H9 (cell line): Measurements from ENCODE around the gene SFXN2. TPM values are rescaled to one million over a fixed set of nuclear protein-coding genes. Genes with fewer than 3 reads are reported as not detected.

Experiments used
- DNase-seq: peaks from one replicate; pipeline ENCODE4 v3.0.0-alpha.2; 2017
- H2AFZ ChIP-seq: one replicate; pipeline ENCODE4 v1.6.1; 2013; ENCODE audit warnings: mild to moderate bottlenecking, low read length, control low read depth, moderate library complexity
- H2AK5ac ChIP-seq: 2 replicates; pipeline ENCODE4 v1.6.1; 2013; ENCODE audit warnings: low read length, control low read depth, mixed read lengths; ENCODE audit not compliant: insufficient read length
- H2BK120ac ChIP-seq: one replicate; pipeline ENCODE4 v1.6.1; 2013; ENCODE audit warnings: low read depth, mild to moderate bottlenecking, low read length, control low read depth, inconsistent platforms; ENCODE audit not compliant: poor library complexity, severe bottlenecking
- H2BK12ac ChIP-seq: 2 replicates; pipeline ENCODE4 v1.6.1; 2013; ENCODE audit warnings: low read length, control low read depth, mixed read lengths, low read depth; ENCODE audit not compliant: insufficient read length
- H2BK15ac ChIP-seq: 2 replicates; pipeline ENCODE4 v1.6.1; 2013; ENCODE audit warnings: low read depth, low read length, control low read depth
- H2BK20ac ChIP-seq: one replicate; pipeline ENCODE4 v1.6.1; 2013; ENCODE audit warnings: low read depth, mild to moderate bottlenecking, low read length, control low read depth, inconsistent platforms; ENCODE audit not compliant: poor library complexity, severe bottlenecking
- H2BK5ac ChIP-seq: 2 replicates; pipeline ENCODE4 v1.6.1; 2013; ENCODE audit warnings: low read length, control low read depth, mixed read lengths; ENCODE audit not compliant: insufficient read length
- H3K14ac ChIP-seq: 2 replicates; pipeline ENCODE4 v1.6.1; 2013; ENCODE audit warnings: low read length, control low read depth; ENCODE audit not compliant: insufficient read depth
- H3K18ac ChIP-seq: 2 replicates; pipeline ENCODE4 v1.6.1; 2013; ENCODE audit warnings: low read depth, mild to moderate bottlenecking, mixed read lengths, low read length, control low read depth; ENCODE audit not compliant: insufficient read length
- H3K23ac ChIP-seq: 2 replicates; pipeline ENCODE4 v1.6.1; 2013; ENCODE audit warnings: low read length, control low read depth, mixed read lengths, low read depth; ENCODE audit not compliant: insufficient read length
- H3K23me2 ChIP-seq: 2 replicates; pipeline ENCODE4 v1.6.1; 2013; ENCODE audit warnings: low read depth, mild to moderate bottlenecking, mixed read lengths, low read length, control low read depth; ENCODE audit not compliant: insufficient read length, poor library complexity, severe bottlenecking
- H3K27ac ChIP-seq: 2 replicates; pipeline ENCODE4 v1.5.1; 2013; ENCODE audit warnings: low read length, control low read depth, mixed read lengths, low read depth; ENCODE audit not compliant: insufficient read length
- H3K27me3 ChIP-seq: 2 replicates; pipeline ENCODE4 v1.6.1; 2013; ENCODE audit warnings: low read length, control low read depth, inconsistent platforms; ENCODE audit not compliant: insufficient read depth
- H3K4ac ChIP-seq: 2 replicates; pipeline ENCODE4 v1.6.1; 2013; ENCODE audit warnings: low read depth, mild to moderate bottlenecking, control low read depth, inconsistent platforms, low read length, moderate library complexity
- H3K4me1 ChIP-seq: 2 replicates; pipeline ENCODE4 v1.6.1; 2013; ENCODE audit warnings: low read length, control low read depth, inconsistent platforms; ENCODE audit not compliant: insufficient read depth
- H3K4me2 ChIP-seq: 2 replicates; pipeline ENCODE4 v1.6.1; 2013; ENCODE audit warnings: low read length, control low read depth, mixed read lengths; ENCODE audit not compliant: insufficient read length, insufficient read depth
- H3K56ac ChIP-seq: 2 replicates; pipeline ENCODE4 v1.6.1; 2013; ENCODE audit warnings: low read depth, mild to moderate bottlenecking, mixed read lengths, low read length, control low read depth; ENCODE audit not compliant: insufficient read length
- H3K79me1 ChIP-seq: 2 replicates; pipeline ENCODE4 v1.6.1; 2013; ENCODE audit warnings: low read depth, mild to moderate bottlenecking, moderate library complexity, low read length, control low read depth, inconsistent platforms; ENCODE audit not compliant: insufficient read depth, poor library complexity, severe bottlenecking
- H3K79me2 ChIP-seq: 2 replicates; pipeline ENCODE4 v1.6.1; 2013; ENCODE audit warnings: low read length, control low read depth, inconsistent platforms; ENCODE audit not compliant: insufficient read depth
- H3K9ac ChIP-seq: 2 replicates; pipeline ENCODE4 v1.6.1; 2013; ENCODE audit warnings: low read length, control low read depth, mixed read lengths; ENCODE audit not compliant: insufficient read length; ENCODE audit errors: extremely low read depth
- H3K9me3 ChIP-seq: one replicate; pipeline ENCODE4 v1.6.1; 2013; ENCODE audit warnings: low read depth, low read length, inconsistent platforms; ENCODE audit not compliant: control insufficient read depth
- H3T11ph ChIP-seq: one replicate; pipeline ENCODE4 v1.6.1; 2013; ENCODE audit warnings: mild to moderate bottlenecking, low read length, control low read depth, inconsistent platforms
- H4K20me1 ChIP-seq: one replicate; pipeline ENCODE4 v1.6.1; 2013; ENCODE audit not compliant: control insufficient read depth, insufficient read length, insufficient read depth
- H4K5ac ChIP-seq: 2 replicates; pipeline ENCODE4 v1.6.1; 2013; ENCODE audit warnings: low read depth, mild to moderate bottlenecking, mixed read lengths, low read length, control low read depth; ENCODE audit not compliant: insufficient read length
- H4K8ac ChIP-seq: replicated peaks from 2 replicates; pipeline ENCODE4 v1.6.1; 2013; ENCODE audit warnings: low read length, control low read depth, mixed read lengths, low read depth; ENCODE audit not compliant: insufficient read length
- H4K91ac ChIP-seq: 2 replicates; pipeline ENCODE4 v1.6.1; 2013; ENCODE audit warnings: low read depth, mild to moderate bottlenecking, moderate library complexity, mixed read lengths, low read length, control low read depth; ENCODE audit not compliant: insufficient read length
- H3K27ac Mint-ChIP-seq, 3 experiments: 2 replicates in 2 of 3; 3 replicates in 1 of 3; pipeline ENCODE4 v1.8.0; 2020 to 2021; ENCODE audit warnings: mixed read lengths in 3 of 3, mild to moderate bottlenecking in 1 of 3, moderate library complexity in 1 of 3
- H3K27me3 Mint-ChIP-seq: 2 replicates; pipeline ENCODE4 v1.8.0; 2021; ENCODE audit warnings: low read depth, mild to moderate bottlenecking, moderate library complexity, mixed read lengths
- H3K36me3 Mint-ChIP-seq, 3 experiments: 2 replicates in 2 of 3; 3 replicates in 1 of 3; pipeline ENCODE4 v1.8.0; 2020 to 2021; ENCODE audit warnings: low read depth in 3 of 3, mixed read lengths in 3 of 3; ENCODE audit not compliant: insufficient read depth in 1 of 3
- H3K4me1 Mint-ChIP-seq, 2 experiments: 2 replicates each; pipeline ENCODE4 v1.8.0; 2020; ENCODE audit warnings: mixed read lengths in 2 of 2
- H3K4me3 Mint-ChIP-seq, 2 experiments: 2 replicates in 1 of 2; 3 replicates in 1 of 2; pipeline ENCODE4 v1.8.0; 2020 to 2021; ENCODE audit warnings: mild to moderate bottlenecking in 2 of 2, mixed read lengths in 2 of 2, moderate library complexity in 1 of 2
- H3K9me3 Mint-ChIP-seq, 2 experiments: 2 replicates in 1 of 2; 3 replicates in 1 of 2; pipeline ENCODE4 v1.8.0; 2020; ENCODE audit warnings: mild to moderate bottlenecking in 2 of 2, mixed read lengths in 2 of 2, moderate library complexity in 1 of 2
- CTCF ChIP-seq: fragments of 200-600 bp; sonication (generic); conservative IDR thresholded peaks from 3 replicates; pipeline ENCODE4 v1.8.0; 2021; ENCODE audit warnings: antibody characterized with exemption, mild to moderate bottlenecking
- WGBS: extraction: QIAGEN DNeasy Blood & Tissue Kit; methylation state at CpG from one replicate; pipeline ENCODE4 v1.1.7; 2013; ENCODE audit warnings: missing lambda C conversion rate, low lambda C conversion rate, mixed read lengths; ENCODE audit not compliant: insufficient read length; ENCODE audit errors: extremely low coverage; 5-methylcytosine and 5-hydroxymethylcytosine counted together
- long read RNA-seq: library from polyadenylated mRNA; unstranded; transcript quantifications from one replicate; pipeline ENCODE4 v2.0.0, GENCODE V29; 2020
- total RNA-seq: library from RNA; stranded (reverse); gene quantifications from 2 replicates; pipeline ENCODE4 v1.2.1, GENCODE V29; 2021

SFXN2 gene
- 32.7 and 34.7 TPM in 2 replicates for total RNA-seq
- long read RNA-seq, full-length matches to known transcripts: 45 of 78 reads
- long read RNA-seq, partial matches to known transcripts: 3 of 78 reads
- long read RNA-seq, other reads (novel, unspliced or antisense): 30 of 78 reads

- H3K4me1 ChIP-seq: peaks cover 8% of the 10 kb centered on the region; the same call in 1 of the 2 replicates
- H3K79me1 ChIP-seq: peaks cover 3% of the 10 kb centered on the region
- no peak; the same call in 2 of the 3 replicates for TF ChIP-seq CTCF
- Mint-ChIP-seq H3K27ac (peak within 1 kb of the TSS; percentile 85 to 97 (median 94)), H3K4me1 (peaks cover 40 to 48% of the 10 kb centered on the region in 2 experiments), H3K9me3 (no peaks in the 10 kb centered on the region), H3K27me3 (no peaks in the 10 kb centered on the region), H3K36me3 (peaks cover 8 to 26% (median 13%) of the 10 kb centered on the region in 3 experiments; a peak in 6 of 7 replicates), H3K4me3 (peak within 1 kb of the TSS; percentile 83 to 92)
- H3K18ac ChIP-seq: peak within 1 kb of the TSS; percentile 80
- no peak within 1 kb of the TSS for H3K4ac ChIP-seq
- H3K9me3 ChIP-seq: no peaks in the 10 kb centered on the region
- no peak within 1 kb of the TSS for H2BK120ac ChIP-seq
- WGBS: no CpG with 5 or more reads among the region's 46 CpGs
- peaks cover 11% of the 10 kb centered on the region for H3K23me2 ChIP-seq
- peak within 1 kb of the TSS; percentile 76 for H3K14ac ChIP-seq
- H3T11ph ChIP-seq: no peak within 1 kb of the TSS
- no peak within 1 kb of the TSS for H2BK20ac ChIP-seq
- no peak within 1 kb of the TSS for H4K91ac ChIP-seq
- no peak within 1 kb of the TSS for H2BK12ac ChIP-seq
- H4K20me1 ChIP-seq: no peaks in the 10 kb centered on the region
- no peak within 1 kb of the TSS for H2AK5ac ChIP-seq
- H2AFZ ChIP-seq: peak within 1 kb of the TSS; percentile 11
- H3K56ac ChIP-seq: no peak within 1 kb of the TSS
- no peaks in the 10 kb centered on the region for H3K27me3 ChIP-seq
- no peak within 1 kb of the TSS for H2BK5ac ChIP-seq
- H4K8ac ChIP-seq: no peak within 1 kb of the TSS
- DNase-seq: no peak
- H3K9ac ChIP-seq: peak within 1 kb of the TSS; percentile 83
- H3K23ac ChIP-seq: no peak within 1 kb of the TSS
- no peak within 1 kb of the TSS for H2BK15ac ChIP-seq
- H3K4me2 ChIP-seq: peak within 1 kb of the TSS; percentile 95
- H4K5ac ChIP-seq: no peak within 1 kb of the TSS
- H3K27ac ChIP-seq: no peak within 1 kb of the TSS
- H3K79me2 ChIP-seq: peaks cover 3% of the 10 kb centered on the region; the same call in 1 of the 2 replicates
Measured at GRCh38 chr10:102714621-102715455, at the start of gene SFXN2. SFXN2 (plus strand) TSS chr10:102714636; CDS start chr10:102726637, 12,001 bp downstream.
